Measurements from ENCODE around the gene MKX.

DNA sequence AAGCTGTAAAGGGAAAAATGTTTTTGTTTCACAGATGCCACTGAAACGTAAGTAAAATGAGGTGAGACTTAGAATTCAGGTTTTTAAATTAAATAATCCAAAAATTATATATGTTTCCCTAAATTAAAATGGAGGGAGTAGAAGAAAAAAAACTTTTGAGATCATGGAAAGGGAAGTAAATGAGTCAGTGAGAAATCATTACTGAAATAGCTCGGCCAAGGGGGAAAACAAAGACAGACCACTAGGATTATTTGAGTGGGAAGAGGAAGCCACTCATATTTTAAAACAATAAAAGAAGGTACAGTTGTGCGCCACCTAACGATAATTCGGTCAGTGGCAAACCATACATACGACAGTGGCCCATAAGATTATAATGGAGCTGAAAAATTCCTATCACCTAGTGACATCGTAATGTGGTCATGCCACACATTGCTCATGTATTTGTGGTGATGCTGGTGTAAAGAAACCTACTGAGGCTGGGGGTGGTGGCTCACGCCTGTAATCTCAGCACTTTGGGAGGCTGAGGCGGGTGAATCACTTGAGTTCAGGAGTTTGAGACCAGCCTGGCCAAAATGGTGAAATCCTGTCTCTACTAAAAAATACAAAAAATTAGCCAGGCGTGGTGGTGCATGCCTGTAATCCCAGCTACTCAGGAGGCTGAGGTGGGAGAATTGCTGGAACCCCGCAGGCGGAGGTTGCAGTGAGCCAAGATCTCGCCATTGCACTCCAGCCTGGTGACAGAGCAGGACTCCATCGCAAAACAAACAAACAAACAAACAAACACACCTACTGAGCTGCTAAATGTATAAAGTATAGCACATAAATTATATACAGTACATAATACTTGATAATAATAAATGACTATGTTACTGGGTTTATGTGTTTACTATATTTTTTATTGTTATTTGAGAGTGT lies 64.7 kb downstream of the MKX start:
- TF ChIP-seq, protein P1, sequence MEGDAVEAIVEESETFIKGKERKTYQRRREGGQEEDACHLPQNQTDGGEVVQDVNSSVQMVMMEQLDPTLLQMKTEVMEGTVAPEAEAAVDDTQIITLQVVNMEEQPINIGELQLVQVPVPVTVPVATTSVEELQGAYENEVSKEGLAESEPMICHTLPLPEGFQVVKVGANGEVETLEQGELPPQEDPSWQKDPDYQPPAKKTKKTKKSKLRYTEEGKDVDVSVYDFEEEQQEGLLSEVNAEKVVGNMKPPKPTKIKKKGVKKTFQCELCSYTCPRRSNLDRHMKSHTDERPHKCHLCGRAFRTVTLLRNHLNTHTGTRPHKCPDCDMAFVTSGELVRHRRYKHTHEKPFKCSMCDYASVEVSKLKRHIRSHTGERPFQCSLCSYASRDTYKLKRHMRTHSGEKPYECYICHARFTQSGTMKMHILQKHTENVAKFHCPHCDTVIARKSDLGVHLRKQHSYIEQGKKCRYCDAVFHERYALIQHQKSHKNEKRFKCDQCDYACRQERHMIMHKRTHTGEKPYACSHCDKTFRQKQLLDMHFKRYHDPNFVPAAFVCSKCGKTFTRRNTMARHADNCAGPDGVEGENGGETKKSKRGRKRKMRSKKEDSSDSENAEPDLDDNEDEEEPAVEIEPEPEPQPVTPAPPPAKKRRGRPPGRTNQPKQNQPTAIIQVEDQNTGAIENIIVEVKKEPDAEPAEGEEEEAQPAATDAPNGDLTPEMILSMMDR (IDR thresholded peaks at IDR 0.05): no peak
- TF ChIP-seq POLR2A (IDR thresholded peaks at IDR 0.05): no peak
